ENCODE data around the gene ZNRF4. TPM values are rescaled to one million over a fixed set of nuclear protein-coding genes. Genes with fewer than 3 reads are reported as not detected.

The ZNRF4 gene
- total and polyA plus RNA-seq, 2 of the 8 experiments (the other 6 are each of a cell fraction or from before 2014, with no cell fraction given) = not detected

GRCh38 chr19:5423567-5424125 is 31.6 kb upstream of the ZNRF4 start (continued):
- no peak for TF ChIP-seq SAP30 (IDR thresholded peaks at IDR 0.05; ENCODE audit: insufficient read depth, insufficient replicate concordance, low read length)
